Mesenteric fat pad (tissue), 1 donor: Measurements from ENCODE around the gene CDK5RAP2. TPM values are rescaled to one million over a fixed set of nuclear protein-coding genes. Genes with fewer than 3 reads are reported as not detected.
"Not testable (repeated sequence)": the region's sequence is repeated elsewhere in the genome, so short reads cannot be mapped to it uniquely, and the experiment has no call there.

Experiments
- DNase-seq: peaks from one replicate; pipeline ENCODE4 v3.0.0-alpha.2; 2020; ENCODE audit warnings: low spot score
- total RNA-seq: library from RNA; stranded (reverse); fragmentation: NEBNext Ultra II Directional; extraction: Animal tissue kit (Norgen Biotek cat#: 25700); gene quantifications from one replicate; pipeline ENCODE4 v1.2.1, GENCODE V29; 2021
- donor health status: DM: yes; HTN: yes; CAD: no.

CDK5RAP2 gene
- total RNA-seq, 1 donor from 2014 or later: 42.3 TPM

DNA sequence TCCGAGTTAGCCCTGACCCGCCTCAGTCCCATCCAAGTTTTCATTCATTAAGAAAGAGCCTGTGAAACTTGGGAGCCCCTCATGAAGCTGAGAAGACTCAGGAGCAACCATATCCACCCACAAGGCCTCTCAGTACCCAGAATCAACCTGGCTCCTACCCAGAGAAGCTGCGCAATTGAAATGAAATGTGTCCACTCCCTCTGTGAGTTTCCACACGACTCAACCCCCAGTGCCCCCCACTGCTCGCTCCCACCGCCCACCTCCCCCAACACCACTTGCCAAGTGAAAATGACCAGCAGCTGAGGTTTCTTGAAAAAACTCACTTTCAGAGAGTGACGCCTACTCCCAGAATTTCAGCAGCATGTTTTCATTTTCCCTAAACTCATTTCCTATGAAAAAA is 104.6 kb downstream of the CDK5RAP2 start:
- no peak for DNase-seq

DNA sequence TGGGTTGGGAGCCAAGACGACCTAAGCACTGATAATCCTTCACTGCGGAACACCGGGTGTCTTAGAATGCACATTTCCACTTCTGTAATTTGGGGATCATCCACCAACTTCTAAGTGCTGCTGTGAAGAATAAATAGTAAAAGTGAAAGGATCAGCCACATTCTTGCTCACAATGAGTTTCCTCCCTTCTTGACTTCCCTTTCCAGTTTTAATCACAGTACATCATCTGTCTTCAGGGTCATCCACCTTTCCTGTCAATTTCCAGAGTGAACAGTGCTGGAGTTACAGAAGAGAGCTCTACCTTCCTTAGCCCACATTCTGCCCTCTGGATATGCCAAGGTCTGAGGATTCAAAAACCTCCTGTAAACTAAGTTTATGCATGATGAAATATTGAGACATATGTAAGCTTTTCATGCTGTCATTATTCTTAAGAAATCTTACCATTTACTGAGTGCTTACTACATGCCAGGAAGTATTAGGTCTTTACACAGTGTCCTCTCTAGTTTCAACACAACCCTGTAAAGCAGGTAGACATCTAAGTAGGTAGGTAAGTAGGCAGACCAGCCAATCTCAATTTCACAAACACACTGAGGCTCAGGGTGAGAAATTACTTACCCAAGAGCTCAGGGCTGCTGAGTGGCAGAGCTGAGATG is 105.2 kb downstream of the CDK5RAP2 start:
- no peak for DNase-seq

DNA sequence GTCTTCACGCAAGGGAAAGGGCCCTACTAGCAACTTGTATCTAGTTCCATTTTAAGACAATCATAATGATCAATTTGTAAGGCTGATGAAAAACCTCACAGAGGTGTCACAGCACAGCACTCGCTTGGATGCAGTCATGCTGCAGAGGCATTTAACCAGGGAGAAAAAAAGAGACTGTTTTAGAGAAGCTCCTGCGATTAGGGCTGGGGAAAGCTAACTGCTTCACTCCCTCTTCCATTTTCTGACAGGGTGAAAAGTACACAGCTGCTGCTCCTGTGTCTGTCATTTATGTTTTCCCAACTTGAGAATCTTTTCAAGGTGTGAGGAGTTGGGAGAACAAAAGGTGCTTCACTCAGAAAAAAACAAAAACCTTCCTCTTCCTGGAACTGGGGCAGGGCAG is 106.4 kb downstream of the CDK5RAP2 start:
- no peak for DNase-seq

DNA sequence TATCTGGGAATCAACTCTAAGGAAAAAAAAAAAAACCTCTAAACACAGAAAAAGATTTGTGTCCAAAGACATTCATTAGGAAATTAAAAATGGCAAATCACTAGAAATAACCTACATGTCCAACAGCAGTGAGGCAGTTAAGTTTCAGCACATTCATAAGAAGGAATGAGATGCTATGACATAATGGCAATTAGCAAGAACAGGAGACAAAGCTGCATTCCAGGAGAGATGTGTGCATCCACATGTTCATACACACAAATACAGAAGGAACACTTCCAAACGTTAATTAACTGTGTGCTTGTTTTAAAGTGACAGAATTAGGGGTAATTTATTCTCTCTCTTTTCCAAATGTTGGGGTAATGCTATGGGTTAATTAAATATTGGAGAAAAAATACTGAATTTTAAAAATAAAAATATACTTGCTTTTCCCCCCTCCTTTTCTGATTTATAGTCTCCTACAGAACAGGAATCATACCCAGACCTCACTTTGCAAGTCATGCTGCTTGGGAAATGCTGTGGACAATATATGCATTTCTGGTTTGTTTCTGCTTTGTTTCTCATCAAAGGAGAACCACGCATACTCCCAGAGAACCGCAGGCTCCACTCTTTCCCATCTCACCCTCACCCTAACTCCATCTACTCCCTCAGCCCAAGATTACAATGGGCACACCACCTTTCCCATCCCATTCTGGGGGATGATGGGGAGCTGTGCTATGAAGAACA is 114.1 kb downstream of the CDK5RAP2 start:
- no peak for DNase-seq

DNA sequence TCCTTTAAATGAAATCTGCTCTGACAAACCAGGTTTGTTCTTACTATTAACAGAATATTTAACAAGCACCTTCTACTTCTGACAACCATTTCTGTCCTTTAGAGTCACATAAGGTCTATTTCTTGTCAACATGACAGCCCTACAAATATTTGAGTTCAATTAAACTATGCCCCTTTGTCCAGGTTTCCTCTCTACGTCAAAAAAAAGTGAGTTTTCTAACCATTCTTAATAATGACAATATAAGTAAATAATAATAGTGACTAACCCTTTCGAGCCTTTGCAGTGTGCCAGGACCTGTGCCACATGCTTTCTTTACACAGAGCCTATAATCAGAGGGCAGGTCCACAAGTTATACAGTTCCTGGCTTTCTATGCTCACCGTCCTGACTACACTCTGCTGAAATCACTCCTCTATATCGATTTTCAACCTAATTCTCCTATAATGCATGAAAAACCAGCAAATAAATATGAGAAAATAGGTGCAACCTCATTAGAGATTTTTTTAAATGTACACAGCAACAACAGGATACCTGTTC is 115.0 kb downstream of the CDK5RAP2 start:
- no peak for DNase-seq

DNA sequence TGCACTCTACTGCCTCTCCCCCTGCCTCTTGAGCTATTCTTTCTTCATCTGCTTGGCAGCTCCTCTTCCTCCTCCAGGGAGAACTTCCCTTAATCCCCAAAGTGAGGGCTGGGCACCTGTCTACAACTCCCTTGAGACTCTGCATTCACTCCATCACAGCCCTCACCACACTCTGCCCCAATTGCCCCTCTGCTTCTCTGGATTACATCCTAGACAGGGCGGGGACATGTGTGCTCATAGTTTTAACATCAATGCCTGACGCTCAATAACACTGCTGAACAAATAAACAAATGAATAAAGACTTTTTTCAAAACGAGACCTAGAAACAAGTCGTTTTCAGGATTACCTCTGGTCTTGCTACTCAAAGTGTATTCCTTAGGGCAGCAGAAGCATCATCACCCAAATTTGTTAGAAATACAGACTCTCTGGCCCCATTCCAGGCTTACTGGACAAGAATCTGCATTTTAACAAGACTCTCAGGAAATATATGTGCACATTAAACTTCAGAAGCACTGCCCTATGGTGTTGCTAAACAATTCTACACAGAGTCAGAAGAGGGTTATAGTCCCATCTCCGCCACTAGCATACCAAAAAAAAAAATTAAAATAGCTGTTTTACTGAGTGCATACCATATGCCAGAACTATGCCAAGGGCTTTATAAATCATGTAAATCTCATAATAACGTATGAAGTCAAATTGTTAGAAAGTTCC is 115.6 kb downstream of the CDK5RAP2 start:
- DNase-seq: no peak

DNA sequence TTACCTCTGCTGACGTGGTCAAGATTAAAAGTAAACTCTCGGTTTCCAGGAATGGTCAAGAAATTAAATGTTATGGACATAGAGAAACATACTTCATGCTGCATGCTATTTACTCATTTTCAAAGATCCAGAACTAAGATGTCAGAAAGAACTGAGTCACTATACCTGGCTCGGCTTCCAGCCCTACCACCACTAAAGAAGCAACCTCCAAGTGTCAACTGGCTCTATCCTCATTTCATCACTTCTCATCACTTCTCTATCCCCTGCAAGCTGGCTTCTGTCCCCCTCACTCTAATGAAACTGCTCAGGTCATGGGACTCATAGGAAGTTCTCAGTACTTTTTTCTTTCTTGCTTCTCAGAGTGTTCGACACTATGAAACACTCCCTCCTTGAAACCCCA is 116.2 kb downstream of the CDK5RAP2 start:
- DNase-seq: no peak

DNA sequence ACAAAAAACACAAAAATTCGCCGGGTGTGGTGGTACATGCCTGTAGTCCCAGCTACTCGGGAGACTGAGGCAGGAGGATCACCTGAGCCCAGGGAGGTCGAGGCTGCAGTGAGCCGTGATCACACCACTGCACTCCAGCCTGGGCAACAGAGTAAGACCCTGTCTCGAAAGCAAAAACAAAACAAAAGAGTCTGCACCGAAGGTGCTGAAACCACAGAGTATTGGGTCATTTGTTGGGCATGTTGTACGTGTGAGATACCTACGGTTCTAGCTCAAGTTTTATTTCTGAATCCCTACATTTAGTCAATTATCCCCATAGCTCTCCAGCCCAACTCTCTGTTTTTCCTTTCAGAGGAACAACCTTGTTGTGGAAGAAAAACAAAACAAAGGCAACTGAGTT is 118.3 kb downstream of the CDK5RAP2 start:
- not testable (repeated sequence) for DNase-seq

DNA sequence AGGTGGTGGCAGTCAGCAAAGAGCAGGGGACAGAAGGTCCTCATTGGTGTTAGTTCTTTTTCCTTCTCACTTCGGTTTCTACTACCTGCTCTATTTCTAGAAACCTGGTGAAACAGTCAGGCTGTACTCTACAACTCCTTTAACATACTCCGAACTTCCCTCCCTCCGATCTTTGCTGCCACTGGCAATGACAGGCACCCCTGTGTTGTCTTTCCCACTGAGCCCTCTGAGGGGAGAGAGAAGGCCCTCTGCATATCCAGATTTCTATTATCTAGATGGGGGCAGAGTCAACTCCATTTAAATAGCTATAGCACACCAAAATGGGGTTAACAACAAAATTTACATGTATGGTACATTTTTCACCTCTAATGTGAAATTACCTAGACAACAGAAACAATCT is 123.7 kb downstream of the CDK5RAP2 start:
- no peak for DNase-seq

DNA sequence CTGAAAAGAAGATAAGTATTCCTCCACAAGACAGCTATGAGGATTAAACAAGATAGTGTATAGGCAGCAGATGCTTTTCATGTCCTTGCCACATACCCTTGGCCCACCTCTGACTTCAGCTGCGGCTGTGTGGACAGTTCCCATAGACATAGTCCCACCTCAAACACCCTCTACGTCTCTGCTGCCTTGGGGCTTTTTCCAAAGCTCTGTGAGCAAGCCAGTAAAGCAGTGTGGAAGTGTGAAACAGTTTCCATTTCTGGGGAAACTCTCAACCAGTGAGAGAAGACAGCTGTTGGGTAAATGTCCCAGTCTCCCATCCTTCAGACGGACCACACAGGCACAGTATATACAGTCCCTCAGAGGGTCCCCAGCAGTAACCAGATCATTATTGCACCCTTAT is 125.5 kb downstream of the CDK5RAP2 start:
- no peak for DNase-seq

DNA sequence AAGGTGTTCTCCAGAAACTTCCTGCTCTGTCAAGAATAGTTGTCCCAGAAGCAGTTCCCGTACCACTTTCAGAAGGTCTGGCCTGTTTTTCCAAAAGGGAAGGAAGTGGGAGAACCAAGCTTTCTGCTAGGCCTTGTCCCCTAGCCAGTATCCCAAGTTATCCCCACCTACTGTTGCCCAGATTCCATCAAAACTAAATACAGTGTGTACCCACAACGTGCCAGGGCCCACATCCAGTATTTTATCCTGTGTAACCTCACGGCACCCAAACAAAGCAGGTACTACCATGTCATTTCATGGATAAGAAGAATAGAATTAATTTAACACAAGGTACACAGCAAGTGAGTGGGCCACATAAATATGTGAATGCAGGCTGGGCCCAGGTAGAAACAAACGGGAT is 126.2 kb downstream of the CDK5RAP2 start:
- no peak for DNase-seq

DNA sequence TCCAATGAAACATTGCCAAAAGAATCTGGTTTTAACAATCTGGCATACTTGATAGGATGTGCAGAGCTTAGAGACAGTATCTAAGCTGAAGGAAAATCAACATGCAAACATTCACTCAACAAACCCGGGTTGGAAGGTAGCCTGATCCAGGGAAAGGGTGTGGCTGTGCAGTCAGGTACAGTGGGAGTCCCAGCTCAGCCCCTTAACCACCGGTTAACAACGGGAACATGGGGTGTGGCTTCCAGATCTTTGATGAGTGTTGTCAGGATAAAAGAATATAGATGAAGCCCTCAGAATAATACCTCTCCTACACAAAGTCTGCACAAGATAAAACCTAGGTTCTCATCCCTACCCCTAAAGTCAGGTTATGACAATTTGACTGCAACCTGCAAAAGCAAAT is 127.3 kb downstream of the CDK5RAP2 start:
- no peak for DNase-seq

DNA sequence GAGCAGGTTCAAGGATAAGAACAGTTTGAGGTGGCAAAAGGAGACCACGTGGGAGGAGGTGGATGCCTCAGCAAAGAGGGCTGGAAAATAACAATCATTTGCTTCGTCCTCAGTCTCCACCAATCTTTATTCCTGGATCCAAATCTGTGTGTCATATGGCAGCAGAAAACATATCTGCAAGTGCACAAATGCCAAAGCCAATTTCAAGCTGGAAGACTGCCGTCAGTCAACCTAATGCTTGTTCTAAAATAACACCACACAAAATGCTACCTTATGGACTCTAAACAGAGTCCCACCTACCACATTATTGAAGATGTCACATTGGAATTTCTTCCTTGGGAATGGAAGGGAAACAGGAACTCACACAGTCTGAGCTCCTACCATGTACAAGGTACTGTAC is 129.1 kb downstream of the CDK5RAP2 start:
- DNase-seq: no peak

DNA sequence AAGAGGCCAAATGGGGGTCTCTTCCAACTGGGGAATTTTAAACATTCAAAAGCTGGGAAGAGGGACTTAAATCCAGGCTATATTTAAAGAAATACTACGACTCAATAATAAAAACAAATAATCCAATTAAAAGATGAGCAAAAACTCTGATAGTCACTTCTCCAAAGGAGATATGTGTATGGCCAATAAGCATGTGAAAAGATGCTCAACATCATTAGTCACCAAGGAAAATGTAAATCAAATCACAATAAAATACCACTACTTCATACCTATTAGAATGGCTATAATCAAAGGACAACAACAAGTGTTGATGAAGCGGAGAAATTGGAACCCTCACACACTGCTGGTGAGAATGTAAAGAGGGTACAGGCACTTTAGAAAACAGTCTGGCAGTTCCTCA is 130.4 kb downstream of the CDK5RAP2 start:
- DNase-seq: no peak

DNA sequence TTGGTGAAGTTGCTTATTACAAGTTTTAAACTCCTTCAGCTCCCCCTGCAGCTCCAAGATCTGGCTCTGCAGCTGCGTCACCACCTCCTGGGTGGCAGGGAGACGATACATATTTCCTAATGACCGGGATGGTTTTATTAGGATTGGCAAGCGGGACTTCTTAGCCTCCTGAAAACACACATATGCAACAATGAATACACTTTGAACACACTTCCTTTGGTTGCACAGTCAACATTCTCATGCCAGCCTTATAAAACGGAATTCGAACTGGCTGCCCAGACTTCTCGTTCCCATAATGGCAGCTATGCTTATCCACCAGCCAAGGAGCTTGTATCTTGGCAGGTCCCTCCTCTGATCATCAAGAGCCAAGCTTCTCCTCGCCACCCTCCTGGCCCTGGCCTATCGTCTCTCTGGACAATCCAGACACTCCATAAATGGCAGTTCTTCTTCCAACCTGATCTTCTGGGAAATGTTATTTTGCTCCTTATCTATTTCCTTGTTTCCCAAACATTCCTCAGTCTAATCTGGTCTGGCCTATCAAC is 131.9 kb downstream of the CDK5RAP2 start:
- DNase-seq: no peak

DNA sequence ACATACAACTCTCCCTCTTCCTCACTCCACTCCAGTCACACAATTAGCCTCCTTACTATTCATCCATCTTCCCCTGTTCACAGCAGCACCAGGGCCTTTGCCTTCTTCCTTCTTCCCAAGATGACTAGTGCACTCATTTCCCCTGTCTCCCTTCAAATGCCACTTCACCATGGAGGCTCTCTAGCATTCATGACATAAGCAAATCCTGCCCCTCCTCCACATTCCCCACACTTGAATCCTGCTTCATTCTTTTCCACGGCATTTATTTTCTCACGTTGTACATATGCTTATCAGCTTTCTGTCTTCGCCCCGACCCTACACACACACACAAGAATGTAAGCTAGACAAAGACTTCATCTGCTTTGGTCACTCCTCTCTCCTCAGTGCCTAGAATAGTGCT is 133.3 kb downstream of the CDK5RAP2 start:
- no peak for DNase-seq

DNA sequence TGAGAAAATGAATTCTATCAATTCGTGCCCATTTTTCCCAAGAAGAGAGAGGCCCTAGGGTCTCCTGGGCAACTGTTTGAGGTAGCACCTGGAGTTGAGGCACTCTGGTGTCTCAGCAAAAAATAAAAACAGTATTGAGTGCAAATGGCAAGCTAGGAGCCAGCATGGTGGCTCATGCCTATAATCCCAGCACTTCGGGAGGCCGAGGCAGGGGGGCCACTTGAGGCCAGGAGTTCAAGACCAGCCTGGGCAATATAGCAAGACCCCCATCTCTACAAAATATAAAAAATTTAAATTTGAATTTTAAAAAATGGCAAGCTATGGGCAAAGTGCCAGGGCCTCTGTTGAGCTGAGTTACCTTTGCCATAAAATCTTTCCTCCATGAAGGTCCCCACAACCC is 136.0 kb downstream of the CDK5RAP2 start:
- DNase-seq: no peak

DNA sequence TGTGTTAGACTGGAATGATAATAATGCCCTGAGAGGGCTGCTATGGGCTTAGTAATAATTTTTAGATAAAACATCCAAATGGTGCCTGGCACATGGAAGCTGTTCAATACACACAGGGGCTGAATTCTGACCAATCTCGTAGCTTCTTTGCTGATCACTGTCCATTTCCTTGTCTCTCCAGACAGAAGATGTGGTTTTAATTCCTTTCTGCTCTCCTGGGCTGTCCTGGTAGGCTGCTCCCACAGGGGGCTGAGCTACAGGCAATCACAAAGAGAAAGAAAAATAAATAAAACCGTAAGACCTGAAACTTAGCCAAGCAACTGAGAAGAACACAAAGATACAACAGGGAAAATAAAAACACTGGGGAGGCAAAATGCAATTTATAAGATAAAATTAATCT is 136.5 kb downstream of the CDK5RAP2 start:
- no peak for DNase-seq

DNA sequence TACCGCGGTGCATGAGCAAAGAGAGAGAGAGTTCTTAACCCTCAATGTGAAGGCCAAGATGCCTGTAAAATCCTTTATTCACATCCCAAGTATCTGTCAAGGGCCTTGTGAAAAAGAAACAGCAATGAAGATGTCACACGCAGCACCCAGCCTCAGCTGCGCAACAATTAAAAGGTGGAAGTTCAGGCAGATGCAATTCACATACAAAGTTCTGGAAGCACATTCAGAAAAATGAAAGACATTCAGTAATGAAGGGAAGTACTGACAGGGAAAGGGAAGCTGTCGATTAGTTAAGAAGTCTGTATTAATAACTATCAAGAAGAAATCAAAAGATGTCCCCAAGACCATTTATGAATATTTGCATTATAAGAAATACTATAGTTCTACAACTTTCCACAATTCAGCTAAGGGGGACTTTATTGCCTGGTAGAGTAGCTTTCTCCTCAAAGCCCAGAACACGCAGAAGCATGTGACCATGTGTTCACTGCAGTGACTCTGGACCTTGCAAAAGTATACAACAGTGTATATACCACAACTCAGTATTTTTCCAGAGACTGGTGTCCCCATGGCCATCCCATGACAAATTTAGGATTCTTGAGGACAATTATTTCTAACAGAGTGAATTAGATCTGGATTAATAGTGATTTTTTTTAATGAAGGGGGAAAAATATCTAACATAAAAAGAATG is 137.5 kb downstream of the CDK5RAP2 start:
- no peak for DNase-seq

DNA sequence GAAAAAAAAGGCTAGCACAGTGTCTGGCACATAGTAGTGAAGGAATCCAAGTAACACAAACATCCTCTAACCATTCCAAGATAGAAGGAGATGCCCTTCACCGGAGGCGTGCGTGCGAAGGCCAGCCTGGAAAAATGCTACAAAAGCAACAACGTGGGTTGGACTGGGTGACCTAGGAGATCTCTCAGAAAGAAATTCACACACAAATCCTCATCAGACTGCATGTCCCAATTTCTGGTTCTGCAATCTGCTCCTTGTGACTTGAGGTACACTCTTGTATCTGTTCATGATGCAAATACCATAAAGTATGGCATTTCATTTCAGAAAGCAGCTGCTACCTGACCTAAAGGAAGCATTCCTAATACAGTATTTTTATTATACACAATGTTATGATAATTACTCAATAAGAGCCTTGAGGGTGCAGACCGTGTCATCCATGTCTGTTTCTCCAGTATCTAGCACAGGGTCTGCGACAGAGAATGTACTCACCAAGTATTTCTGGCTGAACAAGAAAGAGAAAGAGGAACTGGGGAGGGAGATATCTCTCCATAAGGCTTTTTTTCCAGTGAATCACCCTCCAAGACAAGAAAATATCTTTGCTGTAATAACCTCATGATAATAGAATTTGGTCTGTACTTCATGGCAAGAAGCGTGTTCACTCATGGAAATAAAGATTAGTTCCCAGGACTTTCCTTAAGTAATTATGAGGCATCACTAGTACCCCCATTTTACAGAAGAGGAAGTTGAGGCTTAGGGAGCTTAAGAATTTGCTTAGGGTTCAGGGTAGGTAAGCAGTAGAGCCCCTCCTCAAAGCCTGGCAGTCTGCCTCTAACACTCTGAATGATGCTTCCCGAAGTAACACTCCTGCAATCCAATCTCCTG is 138.3 kb downstream of the CDK5RAP2 start:
- DNase-seq: no peak
